ENCODE data around the gene MIER2. TPM values are rescaled to one million over a fixed set of nuclear protein-coding genes. Genes with fewer than 3 reads are reported as not detected.
"Not testable (repeated sequence)": the region's sequence is repeated elsewhere in the genome, so short reads cannot be mapped to it uniquely, and the experiment has no call there.

MIER2 gene
- total RNA-seq, 1 donor from 2014 or later, result 44.1 TPM

DNA sequence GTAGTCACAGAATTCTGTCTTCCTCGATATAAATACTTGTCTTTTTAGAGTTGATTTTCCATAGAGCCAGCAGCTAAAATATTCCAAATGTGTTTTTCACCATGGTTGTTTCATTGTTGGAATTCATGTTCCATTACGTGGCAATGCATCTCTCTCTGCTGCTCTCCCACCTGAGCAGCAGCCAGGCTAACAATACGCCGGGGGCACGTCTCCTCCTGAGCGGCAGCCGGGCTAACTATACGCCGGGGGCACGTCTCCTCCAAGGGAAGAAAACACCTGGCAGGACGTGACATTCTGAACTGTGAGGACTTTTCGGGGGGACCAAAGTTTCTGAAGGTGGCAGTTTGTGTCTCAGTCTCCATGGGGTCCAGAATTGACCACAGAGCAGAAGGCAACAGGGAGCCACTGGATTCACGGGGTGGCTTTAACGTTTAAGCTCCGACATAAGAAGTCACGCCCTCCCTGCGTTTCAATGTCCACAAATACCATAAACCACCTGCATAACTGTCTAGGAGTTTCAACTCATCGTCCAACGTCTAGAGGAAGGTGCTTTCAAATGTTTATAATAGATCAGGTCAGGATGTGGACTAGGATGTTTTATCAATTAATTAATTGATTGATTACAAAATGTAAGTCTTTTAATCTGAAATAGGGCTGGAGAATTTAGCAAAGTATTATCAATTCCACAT lies 68.5 kb downstream of the MIER2 start:
- TF ChIP-seq, protein P1, sequence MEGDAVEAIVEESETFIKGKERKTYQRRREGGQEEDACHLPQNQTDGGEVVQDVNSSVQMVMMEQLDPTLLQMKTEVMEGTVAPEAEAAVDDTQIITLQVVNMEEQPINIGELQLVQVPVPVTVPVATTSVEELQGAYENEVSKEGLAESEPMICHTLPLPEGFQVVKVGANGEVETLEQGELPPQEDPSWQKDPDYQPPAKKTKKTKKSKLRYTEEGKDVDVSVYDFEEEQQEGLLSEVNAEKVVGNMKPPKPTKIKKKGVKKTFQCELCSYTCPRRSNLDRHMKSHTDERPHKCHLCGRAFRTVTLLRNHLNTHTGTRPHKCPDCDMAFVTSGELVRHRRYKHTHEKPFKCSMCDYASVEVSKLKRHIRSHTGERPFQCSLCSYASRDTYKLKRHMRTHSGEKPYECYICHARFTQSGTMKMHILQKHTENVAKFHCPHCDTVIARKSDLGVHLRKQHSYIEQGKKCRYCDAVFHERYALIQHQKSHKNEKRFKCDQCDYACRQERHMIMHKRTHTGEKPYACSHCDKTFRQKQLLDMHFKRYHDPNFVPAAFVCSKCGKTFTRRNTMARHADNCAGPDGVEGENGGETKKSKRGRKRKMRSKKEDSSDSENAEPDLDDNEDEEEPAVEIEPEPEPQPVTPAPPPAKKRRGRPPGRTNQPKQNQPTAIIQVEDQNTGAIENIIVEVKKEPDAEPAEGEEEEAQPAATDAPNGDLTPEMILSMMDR (IDR thresholded peaks at IDR 0.05; ENCODE audit: unreplicated experiment), result no peak
- Mint-ChIP-seq H3K27ac (ENCODE audit: unreplicated experiment) (no peak overlapping the region), H3K27me3 (ENCODE audit: unreplicated experiment) (peaks cover 1% of the 10 kb centered on the region), H3K4me1 (ENCODE audit: unreplicated experiment) (no peaks in the 10 kb centered on the region), H3K9me3 (ENCODE audit: unreplicated experiment) (no peaks in the 10 kb centered on the region), H3K4me3 (ENCODE audit: unreplicated experiment) (no peak overlapping the region), H3K36me3 (ENCODE audit: low read depth, unreplicated experiment) (no peaks in the 10 kb centered on the region)
- DNase-seq (ENCODE audit: low spot score), result no peak

DNA sequence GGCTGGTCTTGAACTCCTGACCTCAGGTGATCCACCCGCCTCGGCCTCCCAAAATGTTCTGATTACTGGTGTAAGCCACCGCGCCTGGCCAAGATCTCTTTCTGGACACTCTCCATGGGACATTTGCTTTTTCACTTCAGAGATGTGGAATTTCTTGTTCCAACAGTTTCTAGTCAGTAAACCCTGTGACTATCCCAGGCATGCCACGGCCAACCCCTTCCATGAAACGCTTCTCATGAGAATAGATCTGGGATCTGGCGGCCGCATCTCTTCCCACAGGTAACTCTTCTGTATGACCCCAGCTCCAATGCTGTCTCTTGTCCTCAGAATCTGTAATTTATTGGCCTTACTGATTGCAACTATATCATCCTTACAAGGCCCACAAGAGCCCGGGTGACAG lies 69.6 kb downstream of the MIER2 start:
- no peak overlapping the region for H3K4me3 Mint-ChIP-seq (ENCODE audit: unreplicated experiment)
- no peaks in the 10 kb centered on the region for H3K9me3 Mint-ChIP-seq (ENCODE audit: unreplicated experiment)
- no peaks in the 10 kb centered on the region for H3K36me3 Mint-ChIP-seq (ENCODE audit: low read depth, unreplicated experiment)
- TF ChIP-seq, protein P1 (IDR thresholded peaks at IDR 0.05; ENCODE audit: unreplicated experiment), result no peak
- H3K27ac Mint-ChIP-seq (ENCODE audit: unreplicated experiment), result no peak overlapping the region
- DNase-seq (ENCODE audit: low spot score), result no peak
- peaks cover 1% of the 10 kb centered on the region for H3K27me3 Mint-ChIP-seq (ENCODE audit: unreplicated experiment)
- no peaks in the 10 kb centered on the region for H3K4me1 Mint-ChIP-seq (ENCODE audit: unreplicated experiment)

DNA sequence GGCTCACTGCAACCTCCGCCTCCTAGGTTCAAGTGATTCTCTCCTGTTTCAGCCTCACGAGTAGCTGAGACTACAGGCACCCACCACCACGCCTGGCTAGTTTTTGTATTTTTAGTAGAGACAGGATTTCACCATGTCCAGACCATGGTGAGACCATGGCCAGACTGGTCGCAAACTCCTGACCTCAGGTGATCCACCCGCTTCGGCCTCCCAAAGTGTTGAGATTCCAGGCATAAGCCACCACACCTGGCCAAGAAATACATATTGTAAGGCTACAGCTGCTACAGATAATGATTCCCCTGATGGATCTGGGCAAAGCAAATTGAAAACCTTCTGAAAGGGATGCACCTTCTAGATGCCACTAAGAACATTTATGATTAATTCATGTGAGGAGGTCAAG lies 71.2 kb downstream of the MIER2 start:
- Mint-ChIP-seq H3K27ac (ENCODE audit: unreplicated experiment) (no peak overlapping the region), H3K4me1 (ENCODE audit: unreplicated experiment) (no peaks in the 10 kb centered on the region), H3K9me3 (ENCODE audit: unreplicated experiment) (no peaks in the 10 kb centered on the region), H3K36me3 (ENCODE audit: low read depth, unreplicated experiment) (no peaks in the 10 kb centered on the region), H3K4me3 (ENCODE audit: unreplicated experiment) (no peak overlapping the region), H3K27me3 (ENCODE audit: unreplicated experiment) (no peaks in the 10 kb centered on the region)
- no peak for DNase-seq (ENCODE audit: low spot score)
- TF ChIP-seq, protein P1 (IDR thresholded peaks at IDR 0.05; ENCODE audit: unreplicated experiment), result no peak

DNA sequence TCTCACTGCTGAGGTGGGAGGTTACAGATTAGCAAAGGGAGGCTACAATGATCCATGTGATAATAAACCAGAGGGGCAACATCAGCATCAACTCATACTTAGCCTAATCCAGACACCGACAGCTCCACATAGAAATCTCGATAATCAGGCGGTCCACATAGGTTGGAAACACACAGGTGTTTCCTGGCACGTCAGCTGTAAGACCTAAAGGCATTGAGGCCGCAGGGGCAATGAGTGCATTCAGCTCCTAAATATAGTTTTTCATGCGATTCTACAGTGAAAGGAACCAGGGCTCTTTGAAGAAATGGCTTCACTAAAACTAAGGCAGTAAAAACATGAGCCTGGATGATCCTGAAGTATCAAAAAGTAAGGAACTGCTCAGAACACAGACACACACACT lies 72.7 kb downstream of the MIER2 start:
- Mint-ChIP-seq H3K9me3 (ENCODE audit: unreplicated experiment) (no peaks in the 10 kb centered on the region), H3K27me3 (ENCODE audit: unreplicated experiment) (no peaks in the 10 kb centered on the region), H3K36me3 (ENCODE audit: low read depth, unreplicated experiment) (no peaks in the 10 kb centered on the region), H3K4me3 (ENCODE audit: unreplicated experiment) (no peak overlapping the region), H3K4me1 (ENCODE audit: unreplicated experiment) (peaks cover under 1% of the 10 kb centered on the region), H3K27ac (ENCODE audit: unreplicated experiment) (no peak overlapping the region)
- no peak for DNase-seq (ENCODE audit: low spot score)
- TF ChIP-seq, protein P1 (IDR thresholded peaks at IDR 0.05; ENCODE audit: unreplicated experiment), result no peak

DNA sequence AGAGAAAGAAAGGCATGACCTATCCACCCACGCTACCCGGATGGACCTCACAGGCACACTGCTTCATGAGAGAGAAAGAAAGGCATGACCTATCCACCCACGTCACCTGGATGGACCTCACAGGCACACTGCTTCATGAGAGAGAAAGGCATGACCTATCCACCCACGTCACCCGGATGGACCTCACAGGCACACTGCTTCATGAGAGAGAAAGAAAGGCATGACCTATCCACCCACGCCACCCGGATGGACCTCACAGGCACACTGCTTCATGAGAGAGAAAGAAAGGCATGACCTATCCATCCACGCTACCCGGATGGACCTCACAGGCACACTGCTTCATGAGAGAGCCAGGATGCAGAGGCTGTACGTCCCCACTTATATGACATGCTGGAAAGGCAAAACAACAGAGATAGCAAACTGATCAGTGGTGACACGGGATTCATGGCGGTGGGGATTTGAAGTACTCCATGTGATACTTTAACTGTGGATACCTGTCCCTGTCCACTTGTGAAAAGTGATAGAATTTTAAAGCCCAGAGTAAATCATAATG lies 73.8 kb downstream of the MIER2 start:
- not testable (repeated sequence) for H3K27ac Mint-ChIP-seq (ENCODE audit: unreplicated experiment); H3K4me3 Mint-ChIP-seq (ENCODE audit: unreplicated experiment); DNase-seq (ENCODE audit: low spot score); H3K36me3 Mint-ChIP-seq (ENCODE audit: low read depth, unreplicated experiment); H3K4me1 Mint-ChIP-seq (ENCODE audit: unreplicated experiment); H3K27me3 Mint-ChIP-seq (ENCODE audit: unreplicated experiment); H3K9me3 Mint-ChIP-seq (ENCODE audit: unreplicated experiment)

Measured in endothelial cell (in vitro differentiated cells).